Colonic mucosa (tissue), 4 donors: Measurements from ENCODE around the gene ARID4B. TPM values are rescaled to one million over a fixed set of nuclear protein-coding genes. Genes with fewer than 3 reads are reported as not detected.

ENCODE experiments used
- DNase-seq: peaks from one replicate; pipeline ENCODE4 v3.0.0-alpha.2; 2020
- H3K27ac ChIP-seq: fragments of 200-600 bp; one replicate; pipeline ENCODE4 v1.8.0; 2021
- H3K27me3 ChIP-seq: fragments of 200-600 bp; one replicate; pipeline ENCODE4 v1.8.0; 2021
- H3K36me3 ChIP-seq: fragments of 200-600 bp; one replicate; pipeline ENCODE4 v1.8.0; 2021
- H3K4me1 ChIP-seq: fragments of 200-600 bp; one replicate; pipeline ENCODE4 v1.8.0; 2021; ENCODE audit warnings: mild to moderate bottlenecking
- H3K4me3 ChIP-seq: fragments of 200-600 bp; one replicate; pipeline ENCODE4 v1.8.0; 2021
- H3K9ac ChIP-seq, 2 donors: one replicate each; pipeline ENCODE4 v1.7.0; 2013; ENCODE audit warnings: control low read depth in 2 of 2, low read depth in 2 of 2, low read length in 2 of 2
- H3K9me3 ChIP-seq: fragments of 200-600 bp; one replicate; pipeline ENCODE4 v1.8.0; 2021
- CTCF ChIP-seq: fragments of 200-600 bp; IDR thresholded peaks from one replicate; pipeline ENCODE4 v1.8.0; 2022; ENCODE audit warnings: antibody characterized with exemption, mild to moderate bottlenecking
- intact Hi-C: fragments of 100-400 bp; cut with DNase I; formaldehyde crosslinking; loops from one replicate; pipeline ENCODE4 v1.14.1; 2022
- total RNA-seq, 2 donors: library from RNA; stranded (reverse); fragmentation: NEBNext Ultra II Directional in 1 of 2; extraction: Animal tissue kit (Norgen Biotek cat#: 25700) in 1 of 2; gene quantifications; one replicate each; pipeline ENCODE4 v1.2.1, GENCODE V29; 2021
- donor health status: healthy.
- donor health status: DM: no; HTN: no; CAD: no.
- donor health status: DM: no; HTN: no; CAD: no.

The ARID4B gene
- total RNA-seq, 2 donors from 2014 or later, result 27.0 to 31.0 TPM

- Histone ChIP-seq H3K9me3 (no peaks in the 10 kb centered on the region), H3K36me3 (peaks cover 7% of the 10 kb centered on the region), H3K4me3 (no peak overlapping the region), H3K27me3 (no peaks in the 10 kb centered on the region), H3K4me1 (no peaks in the 10 kb centered on the region), H3K9ac (no peak overlapping the region), H3K27ac (no peak overlapping the region)
- intact Hi-C loops, result no loop called here
- TF ChIP-seq CTCF, result no peak
- DNase-seq, result no peak
These were observed 3.4 kb upstream of the ARID4B start for GRCh38 chr1:235331401-235331800.

GRCh38 chr1:235330918-235331285, 2.9 kb upstream of the ARID4B start:
- no peak overlapping the region for H3K27ac ChIP-seq
- H3K9ac ChIP-seq, result peak overlapping the region in 1 of 2 donors; percentile 40
- TF ChIP-seq CTCF, result no peak
- peaks cover 2% of the 10 kb centered on the region for H3K36me3 ChIP-seq
- DNase-seq, result no peak
- intact Hi-C loops, result no loop called here
- no peak overlapping the region for H3K4me3 ChIP-seq
- H3K27me3 ChIP-seq, result no peaks in the 10 kb centered on the region
- H3K4me1 ChIP-seq, result no peaks in the 10 kb centered on the region
- no peaks in the 10 kb centered on the region for H3K9me3 ChIP-seq

- Histone ChIP-seq H3K9ac (peak overlapping the region; percentile 75 to 92), H3K36me3 (no peaks in the 10 kb centered on the region), H3K27ac (peak overlapping the region; percentile 99), H3K4me3 (peak overlapping the region; percentile 67), H3K27me3 (no peaks in the 10 kb centered on the region), H3K4me1 (peaks cover 5% of the 10 kb centered on the region), H3K9me3 (no peaks in the 10 kb centered on the region)
- DNase-seq, result peak; percentile 42
- intact Hi-C loops, result no loop called here
- no peak for TF ChIP-seq CTCF
These were observed 1.3 kb upstream of the ARID4B start for GRCh38 chr1:235329139-235329902.

DNA sequence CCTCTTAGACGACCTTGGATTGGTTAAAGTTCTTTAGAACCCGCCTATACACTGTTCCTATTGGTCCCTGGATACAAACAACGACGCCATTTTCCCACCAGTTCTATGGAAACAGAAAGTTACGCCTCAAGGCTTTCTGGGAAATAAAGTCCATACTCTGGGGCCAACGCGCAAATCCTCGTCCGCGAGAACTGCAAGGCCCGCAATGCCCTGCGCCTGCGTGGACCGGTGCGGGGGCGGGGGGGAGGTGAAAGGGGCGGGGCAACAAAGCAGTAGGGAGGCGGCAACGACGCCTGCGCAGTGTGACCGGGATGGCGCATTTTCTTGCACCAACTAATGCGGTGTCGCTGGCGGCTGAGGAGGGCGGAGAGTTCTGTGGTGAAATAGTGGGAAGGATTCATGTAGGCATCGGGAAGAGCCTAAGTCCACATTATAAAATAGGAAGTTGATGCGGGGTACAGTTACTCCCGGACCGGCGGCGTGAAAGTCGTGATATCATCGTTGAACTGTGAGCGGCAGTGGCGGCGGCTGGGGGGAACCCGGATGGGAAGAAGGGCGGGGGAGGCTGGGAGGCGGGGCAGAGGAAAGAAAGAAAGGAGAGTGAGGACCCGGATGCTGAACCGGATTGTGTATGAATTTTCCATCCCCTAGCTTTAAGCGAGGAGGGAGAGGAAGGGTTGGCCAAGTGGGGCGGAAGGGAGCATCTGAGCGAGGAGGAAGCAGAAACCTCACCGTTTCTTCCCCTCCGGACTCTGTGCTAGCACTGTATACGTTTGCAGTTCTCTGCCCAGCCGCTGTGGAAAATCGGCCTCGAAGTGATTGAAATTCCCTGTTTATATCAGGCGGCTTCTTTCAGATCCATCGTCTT, 526 bp upstream of the ARID4B start, which contains the start of gene GGPS1:
TSS of gene GGPS1 (plus strand) at position 300 of the 868 bp plus-strand sequence. CDS start 6,695 bp downstream, outside the sequence.
- peaks cover 5% of the 10 kb centered on the region for H3K4me1 ChIP-seq
- TF ChIP-seq CTCF, result no peak
- no peaks in the 10 kb centered on the region for H3K36me3 ChIP-seq
- peak within 1 kb of the TSS; percentile 93 for H3K4me3 ChIP-seq
- no peaks in the 10 kb centered on the region for H3K27me3 ChIP-seq
- DNase-seq, result peak; percentile 98
- intact Hi-C loops, result no loop called here
- no peaks in the 10 kb centered on the region for H3K9me3 ChIP-seq
- peak within 1 kb of the TSS; percentile 99 for H3K27ac ChIP-seq
- H3K9ac ChIP-seq, result peak within 1 kb of the TSS; percentile 96 to 98

- peak overlapping the region; percentile 96 to 98 for H3K9ac ChIP-seq
- H3K9me3 ChIP-seq, result no peaks in the 10 kb centered on the region
- intact Hi-C loops, result no loop called here
- H3K4me3 ChIP-seq, result peak overlapping the region; percentile 93
- DNase-seq, result peak; percentile 54
- peak overlapping the region; percentile 99 for H3K27ac ChIP-seq
- no peaks in the 10 kb centered on the region for H3K36me3 ChIP-seq
- TF ChIP-seq CTCF, result no peak
- peaks cover 5% of the 10 kb centered on the region for H3K4me1 ChIP-seq
- no peaks in the 10 kb centered on the region for H3K27me3 ChIP-seq
These were observed 1.0 kb downstream of the ARID4B start for GRCh38 chr1:235326719-235327558.
